Endothelial cell of hepatic sinusoid (primary cell): ENCODE measurements around the gene TSPAN5.

Experiments
- in situ Hi-C: cut with HindIII; loops from 2 replicates; pipeline ENCODE4 v1.10.0; 2017; ENCODE audit warnings: low sequenced_read_pairs

Gene TSPAN5

GRCh38 chr4:98524230-98524629 lies 134.2 kb downstream of the TSPAN5 start:
- in situ Hi-C loops: no loop called here

GRCh38 chr4:98522636-98523395 lies 135.6 kb downstream of the TSPAN5 start:
- in situ Hi-C loops: no loop called here

DNA sequence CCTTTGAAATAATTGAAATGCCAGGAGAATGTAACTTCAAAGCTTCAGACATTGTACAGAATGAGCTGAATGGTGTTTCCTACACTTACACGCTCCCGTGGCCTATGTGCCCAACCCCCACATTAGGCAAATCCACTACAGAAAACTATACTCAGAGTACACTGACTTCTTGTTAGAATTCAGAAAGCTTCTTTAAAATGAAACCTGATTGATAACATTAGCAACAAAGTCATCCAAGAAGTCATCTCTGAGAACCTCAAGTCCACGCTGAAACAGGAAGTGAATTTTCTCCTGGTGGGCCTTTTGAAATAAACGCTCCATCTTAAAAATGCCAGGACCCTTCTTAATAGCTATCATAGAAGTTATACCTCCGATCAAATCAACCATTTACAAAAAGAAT lies 136.3 kb downstream of the TSPAN5 start:
- in situ Hi-C loops: no loop called here

DNA sequence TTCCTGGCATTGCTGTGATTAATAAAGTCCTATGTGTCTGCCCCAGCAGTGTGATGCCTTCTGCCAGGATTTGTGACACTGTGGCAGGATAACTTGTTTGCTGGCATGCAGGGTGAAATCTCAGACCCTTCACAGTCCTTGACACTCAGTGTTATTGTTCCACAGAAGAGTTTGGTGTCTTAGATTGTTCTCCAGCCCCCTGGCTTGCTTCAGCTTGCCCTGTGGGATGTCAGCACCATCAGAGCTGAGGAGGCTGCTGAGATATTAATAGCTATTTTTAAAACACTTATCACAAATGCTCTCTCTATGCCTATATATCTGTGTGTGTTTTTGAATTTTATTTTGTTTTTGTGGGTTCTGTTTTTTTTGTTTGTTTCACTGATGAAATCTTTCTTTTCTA lies 136.9 kb downstream of the TSPAN5 start:
- in situ Hi-C loops: no loop called here

DNA sequence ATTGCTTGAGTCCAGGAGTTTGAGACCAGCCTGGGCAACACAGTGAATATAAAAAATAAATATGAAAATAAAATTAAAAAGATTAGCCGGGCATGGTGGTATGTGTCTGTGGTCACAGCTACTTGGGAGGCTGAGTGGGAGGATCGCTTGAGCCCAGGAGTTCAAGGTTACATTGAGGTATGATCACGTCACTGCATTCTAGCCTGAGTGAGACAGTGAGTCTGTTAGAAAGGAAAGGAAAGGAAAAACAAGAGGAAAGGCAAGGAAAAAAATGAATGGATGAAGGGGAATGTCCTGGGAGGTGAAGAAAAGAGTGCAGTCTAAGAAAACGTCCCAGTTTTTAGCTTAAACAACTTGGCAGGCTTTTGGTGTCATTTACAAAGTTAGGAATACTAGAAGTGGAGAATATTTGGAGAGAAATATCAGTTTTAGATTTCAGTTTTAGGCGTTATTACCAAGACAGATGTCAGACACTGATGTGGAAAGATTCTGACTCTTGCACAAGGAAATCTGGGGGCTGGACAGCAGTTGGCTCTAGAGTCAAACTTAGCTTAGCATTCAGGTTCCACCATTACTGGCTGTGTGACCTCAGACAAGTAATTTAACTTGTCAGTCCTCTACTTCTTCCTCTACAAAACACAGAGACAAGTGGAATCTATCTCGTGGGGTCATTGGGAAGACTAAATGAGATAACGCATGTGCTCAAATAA lies 139.0 kb downstream of the TSPAN5 start:
- in situ Hi-C loops: no loop called here

GRCh38 chr4:98518559-98519267 lies 139.7 kb downstream of the TSPAN5 start:
- in situ Hi-C loops: no loop called here

GRCh38 chr4:98517218-98518021 lies 141.0 kb downstream of the TSPAN5 start:
- in situ Hi-C loops: no loop called here

- in situ Hi-C loops: no loop called here
These were observed 141.8 kb downstream of the TSPAN5 start for GRCh38 chr4:98516441-98517217.

DNA sequence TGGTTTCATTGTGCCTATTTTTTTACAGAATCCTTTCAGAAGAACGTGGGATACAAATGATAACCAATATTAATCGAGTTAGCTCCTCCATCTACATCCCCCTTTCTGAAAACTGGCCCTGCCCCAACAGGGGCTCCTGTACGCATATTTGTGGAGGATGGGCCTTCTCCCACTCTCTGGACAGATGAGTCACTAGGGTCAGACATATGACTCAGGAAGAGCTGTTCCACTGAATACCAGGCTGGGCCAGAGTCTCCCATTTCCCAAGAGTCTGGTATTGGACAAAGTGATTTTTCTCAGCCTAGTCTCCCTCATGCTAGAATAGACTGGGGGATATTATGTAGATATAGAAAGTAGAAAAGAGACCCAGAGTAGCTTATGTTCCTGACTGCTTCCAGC lies 142.4 kb downstream of the TSPAN5 start:
- in situ Hi-C loops: no loop called here

DNA sequence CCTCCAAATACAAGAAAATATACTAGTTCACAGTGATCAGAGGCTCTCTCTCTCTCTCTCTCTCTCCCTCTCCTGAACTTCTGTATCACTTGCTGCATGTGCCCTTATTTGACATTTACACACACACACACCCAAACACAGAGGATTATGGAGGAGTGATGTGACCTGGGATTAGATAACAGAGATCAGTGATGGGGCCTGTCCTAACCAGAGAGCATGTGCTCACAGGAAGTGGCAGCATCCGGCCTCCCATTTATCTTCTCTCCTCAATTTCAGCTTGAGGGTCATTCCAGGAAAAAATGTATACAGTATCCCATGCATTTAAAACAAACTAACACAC lies 143.0 kb downstream of the TSPAN5 start:
- in situ Hi-C loops: no loop called here

- in situ Hi-C loops: no loop called here
These were observed 143.5 kb downstream of the TSPAN5 start for GRCh38 chr4:98514741-98515469.

GRCh38 chr4:98512918-98513317 lies 145.5 kb downstream of the TSPAN5 start:
- in situ Hi-C loops: no loop called here

- in situ Hi-C loops: no loop called here
These were observed 147.5 kb downstream of the TSPAN5 start for GRCh38 chr4:98510757-98511517.

- in situ Hi-C loops: no loop called here
These were observed 148.1 kb downstream of the TSPAN5 start for GRCh38 chr4:98510340-98510739.

DNA sequence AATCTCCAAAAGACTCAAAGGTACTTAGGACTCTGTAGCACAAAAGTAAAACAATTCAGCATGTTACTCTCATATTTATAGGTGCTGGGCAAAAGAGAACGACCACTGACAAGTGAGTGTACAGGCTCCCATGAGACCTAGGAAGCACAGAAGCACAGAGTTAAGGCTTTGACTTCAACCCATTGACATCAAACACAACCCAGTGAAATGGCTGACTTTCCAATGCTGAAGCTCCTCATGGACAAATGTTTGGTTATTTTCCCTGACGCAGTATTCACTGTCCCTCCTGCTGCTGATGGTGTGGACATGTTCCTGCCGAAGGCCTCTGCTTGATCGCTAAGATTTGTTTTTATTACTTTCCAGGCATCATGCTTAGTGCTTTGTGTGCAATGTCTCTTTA lies 148.7 kb downstream of the TSPAN5 start:
- in situ Hi-C loops: no loop called here

DNA sequence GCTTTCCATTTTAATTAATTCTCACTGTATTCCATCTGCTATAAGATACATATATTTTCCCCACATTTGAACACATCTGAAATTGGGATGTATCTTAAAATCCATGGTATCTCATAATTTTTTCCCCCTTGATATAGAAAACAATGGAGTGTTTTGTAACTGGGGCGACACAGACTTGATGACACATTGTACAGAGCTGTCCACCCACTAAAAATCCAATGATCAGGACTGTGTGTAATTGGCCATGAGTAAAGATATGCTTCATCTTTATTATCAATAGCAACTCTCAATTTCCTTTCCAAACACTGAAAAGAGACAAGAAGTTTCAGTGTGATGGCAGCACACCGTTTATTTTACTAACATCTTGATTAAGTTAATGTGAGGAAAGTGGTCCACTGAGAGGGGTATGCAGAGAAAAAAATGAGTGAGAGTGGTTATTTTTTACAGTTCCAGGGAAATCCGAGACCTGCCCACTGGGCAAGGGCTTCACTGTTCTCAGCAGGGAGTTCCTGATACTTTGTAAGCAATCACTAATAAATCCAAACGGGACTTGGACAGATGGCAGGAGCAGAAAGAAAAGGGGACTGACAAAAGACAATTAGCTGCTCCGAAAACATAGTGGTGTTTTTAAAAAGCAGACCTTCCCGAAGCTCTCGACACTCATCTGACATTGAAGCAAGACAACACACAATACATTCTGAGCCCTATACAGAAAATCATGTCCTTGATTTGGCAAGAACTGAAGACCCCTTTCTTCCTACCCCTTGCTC lies 149.4 kb downstream of the TSPAN5 start:
- in situ Hi-C loops: no loop called here

- in situ Hi-C loops: no loop called here
These were observed 150.2 kb downstream of the TSPAN5 start for GRCh38 chr4:98508248-98508647.

DNA sequence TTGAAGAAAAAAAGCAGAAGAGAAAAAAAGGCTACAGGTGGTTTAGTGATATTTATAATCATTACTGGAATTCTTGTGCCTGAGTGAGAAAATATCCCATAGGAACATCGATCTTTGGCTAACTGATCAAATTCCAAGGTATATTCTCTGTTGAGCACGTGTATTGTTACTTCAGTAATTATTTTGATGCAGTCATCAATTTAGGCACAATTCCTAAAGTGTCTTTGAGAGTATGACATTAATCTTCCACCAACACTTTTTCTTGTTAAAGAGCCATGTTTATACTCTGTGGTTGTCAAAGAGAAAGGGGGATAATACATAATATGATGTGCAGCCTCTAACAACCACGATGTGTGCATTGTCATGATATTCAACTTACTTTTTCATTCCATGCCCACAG lies 151.1 kb downstream of the TSPAN5 start:
- in situ Hi-C loops: no loop called here
